NCI-H345 (cell line): ENCODE measurements around the gene CST7.
A peak's percentile ranks its signal among the peaks of the same experiment; 100 is the strongest.
"Not testable (repeated sequence)": the region's sequence is repeated elsewhere in the genome, so short reads cannot be mapped to it uniquely, and the experiment has no call there.

Experiments
- DNase-seq: peaks from one replicate; lab custom pipeline; 2025; lab: John Stamatoyannopoulos, UW

CST7 gene

GRCh38 chr20:24948939-24949679 is at the start of gene CST7:
CST7 (plus strand) TSS chr20:24949269; CDS start chr20:24949506, 237 bp downstream.
- no peak for DNase-seq

- DNase-seq, result no peak
These were observed 42.3 kb upstream of the CST7 start for GRCh38 chr20:24906806-24907205.

GRCh38 chr20:24908642-24909041 is 40.4 kb upstream of the CST7 start:
- no peak for DNase-seq

- no peak for DNase-seq
These were observed 39.8 kb upstream of the CST7 start for GRCh38 chr20:24909086-24909780.

- no peak for DNase-seq
These were observed 39.2 kb upstream of the CST7 start for GRCh38 chr20:24909861-24910260.

- DNase-seq, result peak; percentile 84
These were observed 38.6 kb upstream of the CST7 start for GRCh38 chr20:24910461-24910860.

- peak; percentile 68 for DNase-seq
These were observed 37.6 kb upstream of the CST7 start for GRCh38 chr20:24911461-24911860.

GRCh38 chr20:24912397-24913075 is 36.5 kb upstream of the CST7 start:
- no peak for DNase-seq

- no peak for DNase-seq
These were observed 35.9 kb upstream of the CST7 start for GRCh38 chr20:24913076-24913628.

- no peak for DNase-seq
These were observed 34.5 kb upstream of the CST7 start for GRCh38 chr20:24914388-24915241.

GRCh38 chr20:24915440-24915839 is 33.6 kb upstream of the CST7 start:
- no peak for DNase-seq

GRCh38 chr20:24915892-24916291 is 33.2 kb upstream of the CST7 start:
- no peak for DNase-seq

- no peak for DNase-seq
These were observed 32.7 kb upstream of the CST7 start for GRCh38 chr20:24916412-24916811.

- DNase-seq, result no peak
These were observed 32.0 kb upstream of the CST7 start for GRCh38 chr20:24917056-24917455.

GRCh38 chr20:24917797-24918578 is 31.1 kb upstream of the CST7 start:
- DNase-seq, result peak; percentile 80

GRCh38 chr20:24918579-24919566 is 30.2 kb upstream of the CST7 start:
- no peak for DNase-seq

- DNase-seq, result not testable (repeated sequence)
These were observed 29.4 kb upstream of the CST7 start for GRCh38 chr20:24919665-24920064.

- DNase-seq, result not testable (repeated sequence)
These were observed 28.4 kb upstream of the CST7 start for GRCh38 chr20:24920706-24921105.

GRCh38 chr20:24929259-24929658 is 19.8 kb upstream of the CST7 start:
- not testable (repeated sequence) for DNase-seq
